Caco-2 (cell line): Measurements from ENCODE around the gene CNKSR2. TPM values are rescaled to one million over a fixed set of nuclear protein-coding genes. Genes with fewer than 3 reads are reported as not detected.

Experiments used
- BruUV-seq: library from RNA; stranded (reverse); fragments of 400-500 nt; replicated peaks from 2 replicates; lab custom pipeline; 2021; lab: Mats Ljungman, UMichigan
- CTCF ChIA-PET: fragments of 300-600 bp; sonication (Branson Sonifier 250); formaldehyde crosslinking; loops from one replicate; lab custom pipeline; 2022; ENCODE audit warnings: antibody characterized with exemption; lab: Charles Lee
- POLR2A ChIA-PET: fragments of 300-600 bp; sonication (Branson Sonifier 250); formaldehyde crosslinking; loops from one replicate; lab custom pipeline; 2022; ENCODE audit warnings: antibody characterized with exemption; lab: Charles Lee
- DNase-seq, 2 experiments: peaks; one replicate each; pipeline versions ENCODE4 v3.0.0 to v3.0.0-alpha.2; 2020 to 2022
- H3K27me3 ChIP-seq: replicated peaks from 2 replicates; pipeline ENCODE4 v1.6.0; 2011; ENCODE audit warnings: low read length; ENCODE audit not compliant: control insufficient read depth, insufficient read depth
- H3K36me3 ChIP-seq: 2 replicates; pipeline ENCODE4 v1.5.1; 2011; ENCODE audit warnings: low read length; ENCODE audit not compliant: control insufficient read depth, insufficient read depth
- H3K4me1 ChIP-seq: fragments of 250-450 bp; sonication (Bioruptor Pico); 2 replicates; pipeline ENCODE4 v1.5.1; 2020; ENCODE audit warnings: mild to moderate bottlenecking
- H3K4me3 ChIP-seq: 2 replicates; pipeline ENCODE4 v1.5.1; 2011; ENCODE audit warnings: low read depth, mild to moderate bottlenecking, control low read depth, low read length
- H3K9me3 ChIP-seq: fragments of 250-450 bp; sonication (Bioruptor Pico); 2 replicates; pipeline ENCODE4 v1.5.1; 2020; ENCODE audit warnings: mild to moderate bottlenecking, moderate library complexity
- H3K27ac Mint-ChIP-seq: one replicate; pipeline ENCODE4 v1.8.0; 2022; ENCODE audit warnings: mixed read lengths; ENCODE audit not compliant: unreplicated experiment
- H3K27me3 Mint-ChIP-seq: one replicate; pipeline ENCODE4 v1.8.0; 2022; ENCODE audit warnings: mixed read lengths; ENCODE audit not compliant: insufficient read depth, unreplicated experiment
- H3K36me3 Mint-ChIP-seq: one replicate; pipeline ENCODE4 v1.8.0; 2022; ENCODE audit warnings: mild to moderate bottlenecking, mixed read lengths; ENCODE audit not compliant: insufficient read depth, unreplicated experiment
- H3K4me1 Mint-ChIP-seq: one replicate; pipeline ENCODE4 v1.8.0; 2022; ENCODE audit warnings: low read depth, mixed read lengths; ENCODE audit not compliant: unreplicated experiment
- H3K4me3 Mint-ChIP-seq: one replicate; pipeline ENCODE4 v1.8.0; 2022; ENCODE audit warnings: mild to moderate bottlenecking, moderate library complexity, mixed read lengths; ENCODE audit not compliant: unreplicated experiment
- H3K9me3 Mint-ChIP-seq: one replicate; pipeline ENCODE4 v1.8.0; 2022; ENCODE audit warnings: mixed read lengths; ENCODE audit not compliant: unreplicated experiment
- CTCF ChIP-seq, 2 experiments: fragments of 200-600 bp in 1 of 2; IDR thresholded peaks; 1 replicate in 1 of 2; 2 replicates in 1 of 2; pipeline versions ENCODE4 v1.5.1 to v1.8.0; 2011 to 2022; ENCODE audit warnings: antibody characterized with exemption in 1 of 2, control low read depth in 1 of 2, inconsistent platforms in 1 of 2, low read depth in 1 of 2, low read length in 1 of 2, mild to moderate bottlenecking in 1 of 2, moderate library complexity in 1 of 2; ENCODE audit not compliant: insufficient read depth in 1 of 2, severe bottlenecking in 1 of 2, unreplicated experiment in 1 of 2
- intact Hi-C: fragments of 100-400 bp; cut with micrococcal nuclease; formaldehyde crosslinking; loops from one replicate; pipeline ENCODE4 v1.10.0; 2022; ENCODE audit not compliant: unreplicated experiment
- total RNA-seq: library from RNA; stranded (reverse); gene quantifications from 2 replicates; pipeline ENCODE4 v1.2.3, GENCODE V29; 2022

Gene CNKSR2
- total RNA-seq, 1 experiment from 2014 or later, result not detected

- Histone ChIP-seq H3K36me3 (no peaks in the 10 kb centered on the region), H3K27me3 (no peaks in the 10 kb centered on the region), H3K4me1 (no peaks in the 10 kb centered on the region), H3K4me3 (no peak overlapping the region), H3K9me3 (no peaks in the 10 kb centered on the region)
- intact Hi-C loops, result no loop called here
- no peak overlapping the region for H3K4me3 Mint-ChIP-seq
- CTCF ChIA-PET, result no interaction called here
- no peak for TF ChIP-seq CTCF (IDR thresholded peaks at IDR 0.05; ENCODE audit: insufficient read depth in 1 of 2, low read depth in 1 of 2, low read length in 1 of 2, severe bottlenecking in 1 of 2, unreplicated experiment in 1 of 2)
- no peaks in the 10 kb centered on the region for H3K9me3 Mint-ChIP-seq
- DNase-seq, result no peak
- no peaks in the 10 kb centered on the region for H3K27me3 Mint-ChIP-seq
- no peaks in the 10 kb centered on the region for H3K4me1 Mint-ChIP-seq
- H3K27ac Mint-ChIP-seq, result no peak overlapping the region
- H3K36me3 Mint-ChIP-seq, result no peaks in the 10 kb centered on the region
- POLR2A ChIA-PET, result no interaction called here
- BruUV-seq, result no TSS peak
Observed at GRCh38 chrX:21645886-21646285, 271.7 kb downstream of the CNKSR2 start.

GRCh38 chrX:21655901-21656586 lies 281.8 kb downstream of the CNKSR2 start:
- DNase-seq, result no peak
- no peaks in the 10 kb centered on the region for H3K4me1 ChIP-seq
- BruUV-seq, result no TSS peak
- H3K9me3 ChIP-seq, result no peaks in the 10 kb centered on the region
- no peaks in the 10 kb centered on the region for H3K9me3 Mint-ChIP-seq
- H3K36me3 Mint-ChIP-seq, result no peaks in the 10 kb centered on the region
- intact Hi-C loops, result no loop called here
- ChIA-PET POLR2A (no interaction called here), CTCF (no interaction called here)
- no peak overlapping the region for H3K4me3 Mint-ChIP-seq
- H3K4me1 Mint-ChIP-seq, result no peaks in the 10 kb centered on the region
- no peak overlapping the region for H3K27ac Mint-ChIP-seq
- H3K27me3 Mint-ChIP-seq, result no peaks in the 10 kb centered on the region
- no peak overlapping the region for H3K4me3 ChIP-seq
- TF ChIP-seq CTCF (IDR thresholded peaks at IDR 0.05; ENCODE audit: insufficient read depth in 1 of 2, low read depth in 1 of 2, low read length in 1 of 2, severe bottlenecking in 1 of 2, unreplicated experiment in 1 of 2), result no peak
- H3K27me3 ChIP-seq, result no peaks in the 10 kb centered on the region
- no peaks in the 10 kb centered on the region for H3K36me3 ChIP-seq

GRCh38 chrX:21656587-21657317 lies 282.5 kb downstream of the CNKSR2 start:
- H3K9me3 Mint-ChIP-seq, result no peaks in the 10 kb centered on the region

More at GRCh38 chrX:21656587-21657317, 282.5 kb downstream of the CNKSR2 start:
- ChIA-PET CTCF (no interaction called here), POLR2A (no interaction called here)
- H3K4me3 Mint-ChIP-seq, result no peak overlapping the region
- Histone ChIP-seq H3K4me1 (no peaks in the 10 kb centered on the region), H3K36me3 (no peaks in the 10 kb centered on the region), H3K27me3 (no peaks in the 10 kb centered on the region), H3K4me3 (no peak overlapping the region), H3K9me3 (no peaks in the 10 kb centered on the region)
- no peaks in the 10 kb centered on the region for H3K4me1 Mint-ChIP-seq
- TF ChIP-seq CTCF (IDR thresholded peaks at IDR 0.05; ENCODE audit: insufficient read depth in 1 of 2, low read depth in 1 of 2, low read length in 1 of 2, severe bottlenecking in 1 of 2, unreplicated experiment in 1 of 2), result no peak
- no peaks in the 10 kb centered on the region for H3K36me3 Mint-ChIP-seq
- intact Hi-C loops, result no loop called here
- no peak for DNase-seq
- H3K27me3 Mint-ChIP-seq, result no peaks in the 10 kb centered on the region
- no peak overlapping the region for H3K27ac Mint-ChIP-seq
- BruUV-seq, result no TSS peak
